Psoas muscle (tissue), 8 donors: ENCODE results near the gene IRF8. TPM values are rescaled to one million over a fixed set of nuclear protein-coding genes. Genes with fewer than 3 reads are reported as not detected.
"Not testable (repeated sequence)": the region's sequence is repeated elsewhere in the genome, so short reads cannot be mapped to it uniquely, and the experiment has no call there.

Source experiments
- ATAC-seq, 4 donors: fragments of 200-7000 bp; cut with Tn5 transposase; one replicate each; pipeline ENCODE4 v1.9.1; 2020; ENCODE audit warnings: moderate library complexity in 3 of 4, mild to moderate bottlenecking in 2 of 4
- DNase-seq, 2 donors: peaks; one replicate each; pipeline ENCODE4 v3.0.0-alpha.2; 2020
- H3K27ac ChIP-seq: fragments of 200-600 bp; one replicate; pipeline ENCODE4 v1.8.0; 2022
- H3K27me3 ChIP-seq, 3 donors: fragments of 200-600 bp in 1 of 3; one replicate each; pipeline versions ENCODE4 v1.6.1 to v1.8.0; 2013 to 2022; ENCODE audit warnings: low read length in 2 of 3, mild to moderate bottlenecking in 2 of 3, moderate library complexity in 1 of 3; ENCODE audit not compliant: insufficient read depth in 3 of 3
- H3K36me3 ChIP-seq, 2 donors: fragments of 200-600 bp in 1 of 2; one replicate each; pipeline versions ENCODE4 v1.6.1 to v1.8.0; 2013 to 2022; ENCODE audit warnings: low read depth in 1 of 2, mild to moderate bottlenecking in 1 of 2, moderate library complexity in 1 of 2; ENCODE audit not compliant: insufficient read depth in 1 of 2
- H3K4me1 ChIP-seq: fragments of 200-600 bp; one replicate; pipeline ENCODE4 v1.8.0; 2022
- H3K4me3 ChIP-seq: fragments of 200-600 bp; one replicate; pipeline ENCODE4 v1.8.0; 2022; ENCODE audit warnings: mild to moderate bottlenecking
- H3K9me3 ChIP-seq: fragments of 200-600 bp; one replicate; pipeline ENCODE4 v1.8.0; 2022
- WGBS, 3 donors: extraction: QIAGEN DNeasy Blood & Tissue Kit; methylation state at CpG; one replicate each; pipeline versions ENCODE4 v1.1.6 to v1.1.7; 2013; 5-methylcytosine and 5-hydroxymethylcytosine counted together
- intact Hi-C, 2 donors: fragments of 100-400 bp; cut with DNase I; formaldehyde crosslinking; loops; one replicate each; pipeline versions ENCODE4 v1.11.0 to v1.14.2; 2022
- polyA plus RNA-seq, 3 donors: library from polyadenylated mRNA; stranded (reverse); fragments of 200-250 nt; gene quantifications; one replicate each; pipeline ENCODE4 v1.2.3, GENCODE V29; 2013
- total RNA-seq, 4 donors: library from RNA; stranded (reverse); fragmentation: NEBNext Ultra II Directional in 2 of 4; extraction: Animal tissue kit (Norgen Biotek cat#: 25700) in 2 of 4; gene quantifications; one replicate each; pipeline versions ENCODE4 v1.2.1 to v1.2.4, GENCODE V29; 2021 to 2023
- TF ChIP-seq, protein P1 (sequence below): fragments of 200-600 bp; IDR thresholded peaks from one replicate; pipeline ENCODE4 v1.8.0; 2022; ENCODE audit warnings: antibody characterized with exemption
- donor health status: healthy with polysubstance abuse.
- donor health status: DM: no; HTN: no; CAD: no; lungs with moderate emphysema.
- donor health status: Bipolar disorder and iron deficiency.
- donor health status: healthy.
- donor health status: DM: yes; HTN: yes; CAD: no.
- donor health status: DM: no; HTN: no; CAD: no.
- donor health status: DM: no; HTN: no; CAD: no.
- donor health status: DM: yes; HTN: yes; CAD: no.

Gene IRF8
- total and polyA plus RNA-seq, 7 donors: 0.23 to 2.8 (median 1.1) TPM

DNA sequence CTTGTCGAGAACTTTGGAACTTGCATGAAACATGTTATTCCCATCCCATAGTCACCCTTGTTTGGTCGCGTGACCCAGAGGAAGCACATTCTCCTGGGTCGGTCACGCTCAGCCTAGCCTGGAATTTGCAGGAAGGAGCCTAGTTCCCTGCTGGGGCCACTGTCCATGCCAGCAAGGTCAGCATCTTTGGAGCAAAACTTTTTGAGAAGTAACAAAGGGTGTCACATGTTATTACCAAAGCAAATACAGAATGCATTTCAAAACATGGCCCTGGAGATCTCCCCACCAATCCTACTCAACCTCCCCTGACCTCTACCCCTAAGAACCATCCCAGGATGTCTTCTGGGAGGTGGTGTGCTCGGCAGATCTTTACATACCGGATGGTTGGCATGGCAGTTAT is 26.2 kb upstream of the IRF8 start:
- no peak overlapping the region for H3K27ac ChIP-seq
- 74 to 83% (median 74%) methylated on average over 7 of the region's 7 CpGs for WGBS, 3 donors
- ATAC-seq (no peak), DNase-seq (no peak)
- no peaks in the 10 kb centered on the region for H3K36me3 ChIP-seq
- TF ChIP-seq, protein P1, sequence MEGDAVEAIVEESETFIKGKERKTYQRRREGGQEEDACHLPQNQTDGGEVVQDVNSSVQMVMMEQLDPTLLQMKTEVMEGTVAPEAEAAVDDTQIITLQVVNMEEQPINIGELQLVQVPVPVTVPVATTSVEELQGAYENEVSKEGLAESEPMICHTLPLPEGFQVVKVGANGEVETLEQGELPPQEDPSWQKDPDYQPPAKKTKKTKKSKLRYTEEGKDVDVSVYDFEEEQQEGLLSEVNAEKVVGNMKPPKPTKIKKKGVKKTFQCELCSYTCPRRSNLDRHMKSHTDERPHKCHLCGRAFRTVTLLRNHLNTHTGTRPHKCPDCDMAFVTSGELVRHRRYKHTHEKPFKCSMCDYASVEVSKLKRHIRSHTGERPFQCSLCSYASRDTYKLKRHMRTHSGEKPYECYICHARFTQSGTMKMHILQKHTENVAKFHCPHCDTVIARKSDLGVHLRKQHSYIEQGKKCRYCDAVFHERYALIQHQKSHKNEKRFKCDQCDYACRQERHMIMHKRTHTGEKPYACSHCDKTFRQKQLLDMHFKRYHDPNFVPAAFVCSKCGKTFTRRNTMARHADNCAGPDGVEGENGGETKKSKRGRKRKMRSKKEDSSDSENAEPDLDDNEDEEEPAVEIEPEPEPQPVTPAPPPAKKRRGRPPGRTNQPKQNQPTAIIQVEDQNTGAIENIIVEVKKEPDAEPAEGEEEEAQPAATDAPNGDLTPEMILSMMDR: no peak
- H3K4me3 ChIP-seq: no peak overlapping the region
- intact Hi-C loops: no loop called here
- H3K9me3 ChIP-seq: no peaks in the 10 kb centered on the region
- peaks cover 0 to 6% (median 4%) of the 10 kb centered on the region in 3 donors for H3K27me3 ChIP-seq
- H3K4me1 ChIP-seq: no peaks in the 10 kb centered on the region

DNA sequence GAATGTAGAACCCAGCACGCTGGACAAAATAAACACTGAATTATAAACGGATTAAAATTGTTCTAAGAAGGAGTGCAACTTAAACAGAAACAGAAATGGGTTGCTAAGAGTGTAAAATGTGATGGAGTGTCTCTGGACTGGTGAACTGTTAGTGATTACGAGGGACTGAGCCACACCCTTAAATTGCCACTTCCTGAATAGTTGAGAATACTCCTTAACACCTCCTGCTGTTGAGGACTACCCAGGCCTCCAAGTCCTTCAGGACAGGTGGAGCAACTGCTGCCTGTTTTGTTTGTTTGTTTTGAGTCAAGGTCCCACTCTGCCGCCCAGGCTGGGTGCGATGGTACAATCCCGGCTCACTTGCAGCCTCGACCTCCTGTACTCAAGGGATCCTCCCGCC is 25.8 kb upstream of the IRF8 start:
- Histone ChIP-seq H3K4me3 (no peak overlapping the region), H3K36me3 (no peaks in the 10 kb centered on the region), H3K9me3 (no peaks in the 10 kb centered on the region), H3K4me1 (no peaks in the 10 kb centered on the region), H3K27ac (no peak overlapping the region), H3K27me3 (peaks cover 0 to 6% (median 2%) of the 10 kb centered on the region in 3 donors)
- intact Hi-C loops: no loop called here
- TF ChIP-seq, protein P1: no peak
- 74 to 80% (median 80%) methylated on average over 8 of the region's 8 CpGs for WGBS, 3 donors
- ATAC-seq (no peak), DNase-seq (no peak)

DNA sequence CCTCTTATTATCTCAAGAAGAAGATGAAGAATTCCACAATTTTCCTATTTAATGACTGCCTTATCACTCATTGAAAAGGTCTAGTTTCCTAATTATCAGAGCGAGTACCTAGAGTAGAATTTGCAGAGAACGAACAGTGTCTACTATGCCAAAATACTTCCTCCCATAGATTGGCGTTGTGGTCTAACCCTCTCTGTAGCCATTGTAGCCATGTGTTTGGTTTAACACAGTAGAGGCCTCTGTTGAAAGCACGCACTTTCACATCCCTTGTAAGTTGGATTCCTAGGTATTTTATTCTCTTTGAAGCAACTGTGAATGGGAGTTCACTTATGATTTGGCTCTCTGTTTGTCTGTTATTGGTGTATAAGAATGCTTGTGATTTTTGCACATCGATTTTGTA is 24.9 kb upstream of the IRF8 start:
- H3K27me3 ChIP-seq, H3K36me3 ChIP-seq, intact Hi-C loops, DNase-seq, H3K4me1 ChIP-seq, H3K27ac ChIP-seq, H3K9me3 ChIP-seq, ATAC-seq, H3K4me3 ChIP-seq: not testable (repeated sequence)
- WGBS, 3 donors: 86 to 88% (median 86%) methylated on average over 4 of the region's 5 CpGs

DNA sequence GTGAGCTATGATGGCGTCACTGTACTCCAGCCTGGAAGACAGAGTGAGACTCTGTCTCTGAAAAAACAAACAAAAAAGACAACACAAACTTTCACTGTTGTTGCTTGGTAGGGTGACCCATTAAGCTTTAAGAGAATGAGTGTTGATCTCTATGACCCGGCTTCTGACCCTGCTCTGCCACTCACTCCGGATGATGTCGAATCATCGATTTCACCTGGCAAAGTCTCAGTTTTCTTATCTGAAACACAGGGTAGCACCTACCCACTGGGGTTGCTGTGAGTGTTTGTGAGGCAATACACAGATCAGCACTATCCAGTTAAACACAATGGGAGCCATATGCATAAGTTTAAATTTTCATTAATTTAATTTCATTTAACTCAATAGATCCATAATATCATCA is 20.6 kb upstream of the IRF8 start:
- intact Hi-C loops: no loop called here
- no peaks in the 10 kb centered on the region for H3K4me1 ChIP-seq
- peaks cover 0 to 3% (median 2%) of the 10 kb centered on the region in 3 donors for H3K27me3 ChIP-seq
- no peaks in the 10 kb centered on the region for H3K36me3 ChIP-seq
- H3K9me3 ChIP-seq: no peaks in the 10 kb centered on the region
- WGBS, 3 donors: 80 to 85% (median 84%) methylated on average over 5 of the region's 5 CpGs
- DNase-seq (no peak), ATAC-seq (no peak)
- H3K27ac ChIP-seq: no peak overlapping the region
- no peak overlapping the region for H3K4me3 ChIP-seq
- TF ChIP-seq, protein P1: no peak

DNA sequence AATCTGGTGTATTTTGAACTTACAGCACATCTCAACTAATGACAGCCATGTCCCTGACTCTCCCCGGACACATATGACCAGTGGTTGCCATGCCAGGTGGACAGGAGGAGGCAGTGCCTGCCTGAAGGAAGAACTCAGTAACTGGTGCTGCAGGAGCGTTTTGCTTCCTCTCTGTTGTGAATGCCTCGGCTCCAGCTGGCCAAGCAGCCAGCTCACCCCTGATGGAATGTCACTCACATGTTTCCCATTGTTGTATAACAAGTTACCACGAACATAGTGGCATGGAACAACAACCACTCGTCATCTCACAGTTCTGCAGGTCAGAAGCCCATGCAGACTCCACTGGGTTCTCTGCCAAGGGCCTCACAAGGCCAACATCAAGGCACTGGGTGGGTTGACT is 20.1 kb upstream of the IRF8 start:
- H3K27me3 ChIP-seq: peaks cover 0 to 6% (median 2%) of the 10 kb centered on the region in 3 donors

More for the DNA sequence above, 20.1 kb upstream of the IRF8 start:
- no peaks in the 10 kb centered on the region for H3K4me1 ChIP-seq
- ATAC-seq: no peak
- 20 to 27% (median 27%) methylated on average over 5 of the region's 5 CpGs for WGBS, 3 donors
- no peak overlapping the region for H3K4me3 ChIP-seq
- no peak for DNase-seq
- TF ChIP-seq, protein P1: no peak
- intact Hi-C loops: no loop called here
- H3K36me3 ChIP-seq: no peaks in the 10 kb centered on the region
- H3K27ac ChIP-seq: no peak overlapping the region
- no peaks in the 10 kb centered on the region for H3K9me3 ChIP-seq
